ENCODE measurements around the gene AVPR1A.
A peak's percentile ranks its signal among the peaks of the same experiment; 100 is the strongest.
"Not testable (repeated sequence)": the region's sequence is repeated elsewhere in the genome, so short reads cannot be mapped to it uniquely, and the experiment has no call there.

Gene AVPR1A

GRCh38 chr12:63150713-63151622 lies at the start of gene AVPR1A:
Gene AVPR1A (minus strand): TSS chr12:63151201. CDS start chr12:63150836, 365 bp downstream.
- DNase-seq: no peak

GRCh38 chr12:63196168-63196567 lies 45.2 kb upstream of the AVPR1A start:
- DNase-seq: no peak

DNA sequence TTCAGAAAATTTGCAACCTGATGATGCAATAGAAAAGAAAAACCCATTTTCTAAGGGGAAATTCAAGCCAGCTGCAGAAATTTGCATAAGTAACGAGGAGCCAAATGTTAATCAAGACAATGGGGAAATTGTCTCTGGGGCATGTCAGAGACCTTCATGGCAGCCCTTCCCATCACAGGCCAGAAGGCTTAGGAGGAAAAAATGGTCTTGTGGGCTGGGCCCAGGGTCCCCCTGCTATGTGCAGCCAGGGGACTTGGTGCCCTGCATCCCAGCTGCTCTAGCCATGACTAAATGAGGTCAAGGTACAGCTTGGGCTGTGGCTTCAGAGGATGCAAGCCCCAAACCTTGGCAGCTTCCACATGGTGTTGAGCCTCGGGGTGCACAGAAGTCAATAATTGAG lies 28.2 kb upstream of the AVPR1A start:
- no peak for DNase-seq

DNA sequence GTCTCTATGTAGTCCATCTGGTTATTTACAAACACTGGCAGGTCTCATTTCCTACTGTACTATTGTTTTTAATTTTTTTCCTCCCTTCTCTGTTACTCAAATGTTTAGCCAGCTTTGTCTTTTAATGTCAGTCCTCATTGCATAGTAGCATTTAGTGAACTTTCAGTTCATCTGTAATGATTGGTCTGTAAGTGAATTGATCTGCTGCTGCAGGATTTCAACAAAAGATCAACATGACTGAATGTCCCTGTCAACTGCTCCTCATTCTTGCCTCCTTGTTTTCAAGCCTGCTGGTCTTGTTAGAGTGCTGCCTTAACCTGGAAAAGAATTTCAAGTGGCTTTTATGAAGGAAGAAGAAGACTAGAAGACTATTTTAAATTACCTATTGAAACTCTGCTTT lies 19.3 kb upstream of the AVPR1A start:
- no peak for DNase-seq

- DNase-seq: not testable (repeated sequence)
Observed at GRCh38 chr12:63167741-63168140, 16.7 kb upstream of the AVPR1A start.

DNA sequence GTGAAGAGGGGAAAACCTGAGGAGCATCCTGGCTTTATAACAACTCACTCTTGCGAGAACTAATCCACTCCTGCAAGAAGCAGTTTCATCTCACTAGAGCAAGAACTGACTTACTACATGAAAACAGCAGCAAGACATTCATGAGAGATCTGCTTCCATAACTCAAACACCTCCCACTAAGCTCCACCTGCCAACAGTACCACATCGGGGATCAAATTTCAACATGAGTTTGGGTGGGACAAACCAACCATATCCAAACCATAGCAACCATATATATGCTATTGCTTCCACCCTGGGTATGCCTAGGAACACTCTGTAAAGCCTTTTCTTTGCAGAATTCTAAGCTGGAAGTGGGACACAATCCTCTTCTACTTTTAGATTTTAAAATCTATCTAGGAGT lies 13.9 kb upstream of the AVPR1A start:
- no peak for DNase-seq

DNA sequence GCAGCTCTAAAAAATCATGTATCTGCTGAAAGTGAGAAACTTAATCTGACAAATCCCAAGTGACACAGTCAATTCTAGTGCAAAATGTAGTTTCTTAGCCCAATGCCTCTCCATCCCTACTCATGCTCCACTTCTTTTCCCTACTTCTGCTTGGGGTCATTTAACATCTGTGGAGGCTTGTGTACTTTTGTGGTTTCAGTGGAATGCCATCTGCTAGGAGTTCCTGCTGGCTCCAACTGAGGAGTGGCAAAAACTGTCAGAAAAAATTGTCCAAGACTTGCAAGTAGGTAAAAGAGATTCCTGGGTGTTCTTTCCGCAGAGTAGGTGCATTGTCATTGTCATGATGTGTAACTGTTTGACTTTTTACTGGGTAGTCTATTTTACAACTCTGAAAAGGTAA lies 12.5 kb upstream of the AVPR1A start:
- DNase-seq: no peak

GRCh38 chr12:63155375-63155774 lies 4.4 kb upstream of the AVPR1A start:
- no peak for DNase-seq

GRCh38 chr12:63154560-63154959 lies 3.6 kb upstream of the AVPR1A start:
- no peak for DNase-seq

- no peak for DNase-seq
Observed at GRCh38 chr12:63152321-63152700, 1.3 kb upstream of the AVPR1A start.

DNA sequence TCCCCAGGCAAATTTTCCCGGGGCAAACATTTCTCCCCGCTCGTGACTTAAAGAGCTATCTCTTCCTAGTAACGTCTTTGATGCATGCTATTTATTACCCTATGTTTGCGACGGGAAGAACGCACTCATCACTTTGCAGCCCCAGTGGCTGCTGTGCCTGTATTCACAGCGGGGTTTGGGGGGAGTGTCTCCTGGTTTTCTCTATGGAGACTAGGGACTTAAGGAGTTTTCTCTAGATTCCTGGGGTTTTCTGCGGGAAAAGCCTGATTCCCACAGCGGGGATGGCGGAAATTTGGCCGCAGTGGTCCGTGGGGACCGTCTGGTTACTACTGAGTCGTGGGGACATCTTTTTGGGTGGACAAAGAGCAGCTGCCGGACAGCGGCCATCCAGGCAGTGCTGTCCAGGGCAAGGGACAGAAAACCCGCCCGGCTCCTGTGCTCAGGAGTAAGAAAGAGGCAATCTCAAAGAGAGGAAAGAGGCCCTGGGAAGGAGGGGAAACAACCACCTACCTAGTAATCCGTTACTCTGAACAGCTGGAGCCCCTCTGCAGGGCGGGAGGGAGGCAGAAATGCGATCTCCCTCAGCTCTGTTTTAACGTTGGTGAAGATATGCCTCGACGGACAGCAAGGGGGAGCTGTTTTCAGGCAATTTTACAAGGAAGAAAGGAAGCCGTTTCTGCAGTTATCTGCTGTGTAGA lies 771 bp upstream of the AVPR1A start:
- no peak for DNase-seq

DNA sequence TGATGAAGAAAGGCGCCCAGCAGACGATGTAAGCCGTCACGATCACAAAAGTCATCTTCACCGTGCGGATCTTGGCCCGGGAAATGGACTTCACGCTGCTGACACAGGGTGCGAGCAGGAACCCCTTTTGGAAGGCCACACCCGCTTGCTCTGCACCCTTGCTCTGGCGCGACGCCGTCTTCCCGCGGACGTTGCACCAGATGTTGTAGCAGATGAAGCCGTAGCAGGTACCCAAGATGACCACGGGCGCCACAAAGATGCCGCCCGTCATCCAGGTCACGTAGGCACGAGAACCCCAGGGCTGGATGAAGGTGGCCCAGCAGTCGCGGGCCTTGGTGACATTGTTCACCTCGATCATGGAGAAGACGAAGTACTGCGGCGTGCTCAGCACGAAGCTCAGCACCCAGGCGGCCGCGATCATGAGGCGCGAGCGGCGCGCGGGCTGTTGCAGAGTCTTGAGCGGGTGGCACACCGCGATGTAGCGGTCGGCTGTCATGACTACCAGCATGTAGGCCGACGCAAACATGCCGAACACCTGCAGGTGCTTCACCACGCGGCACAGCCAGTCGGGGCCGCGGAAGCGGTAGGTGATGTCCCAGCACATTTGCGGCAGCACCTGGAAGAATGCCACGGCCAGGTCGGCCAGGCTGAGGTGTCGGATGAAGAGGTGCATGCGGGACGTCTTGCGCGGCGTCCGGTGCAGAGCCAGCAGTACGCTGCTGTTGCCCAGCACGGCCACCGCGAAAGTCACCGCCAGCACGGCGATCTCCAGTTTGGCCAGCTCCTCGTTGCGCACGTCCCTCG lies 890 bp downstream of the AVPR1A start:
- DNase-seq: no peak

DNA sequence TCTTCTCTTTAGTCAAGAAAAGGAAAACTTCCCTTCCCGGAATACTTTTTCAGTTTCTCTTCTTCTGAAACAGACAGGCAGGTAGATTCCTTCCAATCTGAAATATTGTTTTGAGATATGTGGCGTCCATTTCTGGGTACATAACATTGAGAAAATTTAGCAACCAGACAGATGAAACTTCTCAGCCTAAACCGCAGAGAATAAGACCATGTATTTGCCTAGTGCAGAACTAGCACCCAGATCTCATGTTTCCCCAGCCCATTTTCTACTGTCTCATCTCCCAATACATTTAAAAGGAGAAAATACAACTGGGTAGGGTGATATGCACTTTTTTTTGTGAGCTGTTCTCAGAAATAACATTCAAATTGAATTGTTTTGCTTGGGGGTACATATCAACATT lies 6.4 kb downstream of the AVPR1A start:
- DNase-seq: no peak

DNA sequence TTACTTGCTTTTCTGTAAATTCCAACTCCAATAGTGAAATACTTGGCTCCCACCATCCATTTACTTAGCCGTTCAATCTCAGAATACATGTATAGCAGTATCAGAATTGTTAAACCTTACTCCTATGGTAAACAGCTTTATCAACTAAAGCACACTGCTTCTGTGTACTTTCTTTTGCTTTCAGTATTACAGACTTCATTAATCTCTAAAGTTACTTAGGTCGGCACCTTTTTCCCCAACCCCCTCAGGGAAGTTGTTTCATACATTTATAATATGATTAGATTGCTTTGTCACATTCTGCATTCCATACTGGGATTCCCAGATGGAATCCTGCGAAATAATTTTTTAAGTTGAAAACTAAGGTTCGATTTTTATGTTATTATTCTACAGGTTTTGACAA lies 12.5 kb downstream of the AVPR1A start:
- no peak for DNase-seq

DNA sequence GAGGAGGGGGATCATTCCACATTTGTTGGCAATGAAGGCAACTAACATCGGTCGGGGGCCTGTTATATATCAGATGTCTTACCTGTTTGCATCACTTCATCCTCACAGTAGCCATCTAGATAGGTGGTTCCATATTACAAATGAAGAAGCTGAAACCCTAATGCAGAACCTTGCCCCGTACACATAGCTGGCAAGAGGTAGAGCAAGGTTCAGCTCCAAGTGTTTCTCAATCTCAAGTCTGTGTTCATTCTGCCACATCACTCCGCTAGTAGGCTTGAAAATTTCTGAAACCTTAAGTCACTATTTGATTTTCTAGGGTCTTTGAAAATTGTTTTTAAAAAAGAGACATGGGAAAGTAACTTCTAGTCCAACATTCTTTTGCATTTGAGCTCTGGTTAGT lies 17.0 kb downstream of the AVPR1A start:
- no peak for DNase-seq

DNA sequence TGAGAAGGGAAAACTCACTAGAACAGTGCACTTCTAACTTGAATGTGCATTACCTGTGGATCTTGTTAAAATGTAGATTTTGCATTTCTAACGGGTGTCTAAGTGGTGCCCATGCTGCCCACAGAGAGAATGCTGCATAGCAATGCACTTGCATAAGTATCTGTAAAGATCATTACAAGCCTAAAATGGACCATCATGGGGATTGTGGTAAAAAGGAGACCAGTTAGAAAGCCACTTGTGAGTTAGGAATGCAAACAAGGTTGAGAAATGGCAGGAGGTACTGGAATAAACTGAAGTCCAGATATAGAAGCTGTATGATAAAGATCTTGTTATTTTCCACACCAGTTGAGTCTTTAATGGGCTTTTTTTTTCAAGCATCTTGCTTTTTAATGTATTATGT lies 18.8 kb downstream of the AVPR1A start:
- no peak for DNase-seq

GRCh38 chr12:63129927-63130326 lies 21.1 kb downstream of the AVPR1A start:
- DNase-seq: no peak

GRCh38 chr12:63124778-63125177 lies 26.2 kb downstream of the AVPR1A start:
- DNase-seq: no peak

DNA sequence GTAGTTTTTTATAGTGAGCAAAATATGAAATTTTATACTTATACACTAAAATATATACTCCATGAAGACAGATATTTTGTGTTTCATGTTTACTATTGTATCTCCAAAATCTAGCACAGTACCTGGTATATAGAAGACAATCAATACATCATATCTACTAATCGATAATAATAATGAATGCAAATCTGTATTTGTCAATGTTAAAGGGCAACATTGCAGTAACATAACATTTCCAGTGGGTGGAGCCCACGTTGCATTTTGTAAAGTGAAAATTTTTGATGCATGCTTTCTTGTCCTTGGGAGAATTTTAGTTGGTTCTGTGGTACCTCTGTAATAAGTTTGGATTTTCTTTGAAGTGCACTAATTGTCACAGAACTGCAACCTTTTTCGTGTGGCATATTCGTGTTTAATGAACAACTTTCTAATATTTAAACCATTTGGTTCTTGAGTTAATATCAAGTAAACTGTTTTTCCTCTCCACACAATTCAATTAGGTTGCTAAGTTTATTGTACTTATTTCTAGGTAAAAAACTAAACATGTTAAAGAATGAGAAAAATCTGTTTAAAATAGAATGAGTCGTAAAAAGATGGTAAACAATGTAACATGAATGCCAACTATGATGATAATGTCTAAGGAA lies 47.4 kb downstream of the AVPR1A start:
- DNase-seq: peak; percentile 8

DNA sequence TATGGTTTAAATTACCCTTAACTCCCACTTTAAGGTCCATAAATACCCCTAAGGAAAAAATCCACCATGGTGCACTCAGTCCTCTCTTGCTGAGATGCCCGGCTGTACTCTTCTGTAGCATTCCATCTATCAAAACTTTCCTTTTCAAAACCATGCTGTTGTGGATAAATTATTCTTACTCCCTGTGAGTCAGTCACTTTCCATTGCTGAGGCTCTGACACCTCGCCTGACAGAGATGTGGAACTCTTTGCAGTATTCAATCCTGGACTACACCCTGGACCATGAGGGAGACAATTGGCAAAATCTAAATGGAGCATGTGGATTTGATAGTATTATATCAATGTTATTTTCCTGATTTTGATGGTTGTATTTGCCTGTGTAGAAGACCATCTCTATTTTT lies 49.1 kb downstream of the AVPR1A start:
- DNase-seq: no peak

DNA sequence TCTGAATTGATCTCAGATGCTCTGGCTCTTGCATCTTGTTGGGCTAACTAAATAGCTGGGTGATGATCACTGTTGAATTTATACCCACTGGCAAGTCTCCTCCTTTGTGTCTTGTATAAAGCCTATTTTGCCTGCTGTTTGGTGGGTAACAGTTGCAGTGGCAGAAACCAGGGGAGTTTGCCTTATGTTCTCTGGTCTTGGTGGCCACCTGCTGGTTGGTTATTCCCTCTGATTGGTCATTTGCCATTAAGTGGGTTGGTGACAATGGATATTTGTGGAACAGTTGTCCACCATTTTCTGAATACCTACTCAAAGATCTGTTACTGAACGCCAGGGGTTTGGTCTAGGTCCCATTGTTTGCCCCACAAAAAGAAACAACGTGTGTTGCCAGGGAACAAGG lies 52.1 kb downstream of the AVPR1A start:
- DNase-seq: no peak

DNA sequence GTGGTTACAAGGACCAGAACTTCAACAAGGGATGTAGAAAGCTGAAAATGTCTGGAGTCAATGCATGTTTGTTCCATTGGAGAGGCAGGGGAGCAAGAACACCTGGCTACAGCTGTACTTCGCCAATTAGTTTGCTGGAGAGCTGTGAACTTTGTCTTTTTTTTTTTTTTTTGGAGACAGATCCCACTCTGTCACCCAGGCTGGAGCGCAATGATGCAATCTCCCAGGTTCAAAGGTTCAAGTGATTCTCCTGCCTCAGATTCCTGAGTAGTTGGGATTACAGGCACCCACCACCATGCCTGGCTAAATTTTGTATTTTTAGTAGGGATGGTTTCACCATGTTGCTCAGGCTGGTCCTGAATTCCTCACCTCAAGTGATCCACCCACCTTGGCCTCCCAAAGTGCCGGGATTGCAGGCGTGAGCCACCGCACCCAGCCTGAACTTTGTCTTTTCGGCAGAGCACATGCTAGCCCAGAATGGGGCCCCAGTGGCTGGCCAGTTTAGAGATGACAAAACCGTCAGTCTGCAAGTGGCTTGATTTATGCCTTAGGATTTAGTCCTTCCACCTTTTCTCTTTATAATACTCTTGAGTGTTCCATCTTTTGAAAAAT lies 55.5 kb downstream of the AVPR1A start:
- no peak for DNase-seq

DNA sequence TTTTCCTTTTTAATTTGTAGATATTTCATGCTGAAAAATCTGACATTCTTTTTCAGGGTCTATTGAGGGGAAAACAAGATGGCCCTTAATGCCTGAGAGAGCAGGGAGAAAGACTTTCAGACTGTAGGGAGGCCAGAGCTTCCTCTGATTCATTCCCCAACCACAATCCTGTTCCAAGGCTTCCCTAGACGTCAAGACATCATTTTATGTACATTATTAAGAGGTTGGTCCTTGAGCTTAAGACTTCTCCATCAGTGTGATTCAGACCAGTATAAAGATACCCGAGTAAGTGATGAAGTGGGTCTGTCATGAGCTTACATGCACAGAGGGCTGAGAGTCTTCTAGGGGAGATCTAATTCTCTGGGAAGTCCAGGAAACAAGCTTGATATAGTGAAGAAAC lies 57.3 kb downstream of the AVPR1A start:
- DNase-seq: no peak

Measured in NCI-H1436 (cell line).